HuH-7 (cell line): ENCODE measurements around the gene GARIN5A.

Experiments used
- DNase-seq: peaks from one replicate; pipeline ENCODE4 v3.0.0; 2011; ENCODE audit warnings: low spot score

GARIN5A gene

DNA sequence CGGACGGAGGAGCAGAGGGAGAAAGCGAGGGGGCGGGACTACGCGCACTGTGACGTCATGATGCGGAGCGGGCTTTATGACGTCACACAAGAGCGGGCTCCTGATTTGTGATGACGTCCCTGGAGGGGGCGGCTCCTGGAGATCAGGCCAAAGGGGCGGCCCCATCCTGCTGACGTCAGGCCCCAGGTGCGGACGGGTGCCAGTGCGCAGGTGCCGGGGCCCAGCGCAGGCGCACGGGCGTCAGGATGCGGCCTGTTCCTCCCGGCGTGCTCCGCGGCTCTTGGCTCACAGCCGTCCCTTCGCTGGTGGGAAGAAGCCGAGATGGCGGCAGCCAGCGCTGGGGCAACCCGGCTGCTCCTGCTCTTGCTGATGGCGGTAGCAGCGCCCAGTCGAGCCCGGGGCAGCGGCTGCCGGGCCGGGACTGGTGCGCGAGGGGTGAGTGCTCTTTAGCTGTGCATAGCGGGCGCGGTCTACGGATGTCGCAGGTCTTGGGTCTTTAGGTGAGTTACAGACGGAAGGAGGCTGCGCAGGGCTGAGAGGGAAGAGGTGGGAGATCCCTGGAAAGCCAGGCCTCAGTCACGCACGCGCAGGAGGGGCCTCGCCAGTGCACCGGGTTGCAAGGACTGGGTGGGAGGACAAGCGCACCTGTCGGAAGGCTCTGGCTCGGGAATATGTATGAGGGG lies at the start of gene GARIN5A, which contains the start of gene EMC10:
Gene GARIN5A, minus strand, starts transcription at position 625 of the 683 bp plus-strand sequence. Its CDS starts 460 bp downstream, at position 165.
Gene EMC10, plus strand, starts transcription at position 284 of the 683 bp plus-strand sequence. Its CDS starts 38 bp downstream, at position 322.
- no peak for DNase-seq

DNA sequence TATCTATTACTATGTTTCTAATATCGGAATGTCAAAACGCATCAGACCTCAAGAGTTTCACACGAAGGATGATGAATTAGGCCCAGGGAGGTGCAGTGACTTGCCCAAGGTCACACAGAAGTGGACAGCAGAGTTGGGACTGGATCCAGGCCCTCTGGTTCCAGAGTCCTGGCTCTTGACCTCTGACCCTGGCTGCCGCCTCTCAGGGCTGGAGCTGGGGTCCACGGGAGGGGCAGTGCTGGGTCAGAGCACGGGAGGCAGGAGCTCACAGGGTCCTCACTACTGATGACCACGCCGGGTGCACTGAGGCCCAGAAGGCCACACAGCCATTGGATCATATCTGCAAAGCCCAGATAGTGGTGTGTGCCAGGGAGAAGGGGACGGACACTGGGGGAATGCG lies 46.2 kb upstream of the GARIN5A start:
- DNase-seq = no peak

DNA sequence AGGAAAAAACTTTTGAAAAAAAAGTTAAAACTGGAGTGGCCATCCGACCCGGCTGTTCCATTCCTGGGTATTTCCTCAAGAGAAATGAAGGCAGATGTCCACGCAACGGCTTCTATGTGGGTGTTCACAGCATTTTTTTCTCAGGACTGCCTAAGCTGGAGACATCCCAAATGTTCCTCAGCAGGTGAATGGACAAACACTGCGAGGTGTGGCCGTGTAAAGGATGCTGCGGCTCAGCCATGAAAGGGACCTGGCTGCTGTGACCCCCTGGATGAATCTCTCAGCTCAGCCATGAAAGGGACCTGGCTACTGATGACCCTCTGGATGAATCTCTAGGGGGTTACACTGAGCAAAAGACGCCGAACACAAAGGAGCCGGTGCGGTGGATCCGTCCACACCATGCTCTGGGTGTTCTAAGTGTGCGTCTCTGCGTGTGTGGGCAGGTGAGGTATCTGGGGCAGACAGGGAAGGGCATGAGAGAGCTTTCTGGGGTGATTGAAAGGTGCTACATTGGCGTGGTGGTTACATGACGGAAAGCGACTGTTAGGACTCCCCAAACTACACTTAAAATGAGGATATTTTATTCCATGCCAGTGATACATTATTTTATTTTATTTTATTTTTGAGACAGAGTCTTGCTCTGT lies 44.3 kb upstream of the GARIN5A start:
- DNase-seq = no peak

DNA sequence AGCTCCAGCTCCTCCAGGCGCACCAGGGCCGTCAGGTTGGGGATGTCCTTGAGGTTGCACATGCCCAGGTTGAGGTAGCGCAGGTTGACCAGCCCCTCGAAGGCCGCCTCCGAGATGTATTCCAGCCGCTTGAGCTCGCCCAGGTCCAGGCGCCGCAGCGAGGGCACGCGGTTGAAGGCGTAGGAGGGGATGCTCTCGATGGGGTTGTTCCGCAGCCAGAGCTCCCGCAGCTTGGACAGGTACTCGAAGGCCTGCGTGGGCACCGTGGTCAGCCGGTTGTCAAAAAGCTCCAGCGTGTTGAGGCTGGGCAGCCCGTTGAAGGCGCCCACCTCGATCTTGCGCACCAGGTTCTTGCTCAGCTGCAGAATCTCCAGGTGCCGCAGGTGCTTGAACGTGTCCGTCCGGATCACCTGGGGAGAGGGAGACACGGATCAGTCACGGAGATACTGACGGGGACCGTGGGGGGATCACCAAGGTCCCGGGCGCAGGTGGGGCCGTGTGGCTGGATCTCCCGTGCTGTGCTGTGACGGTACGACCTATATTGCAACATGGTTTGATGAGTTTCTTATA lies 42.4 kb upstream of the GARIN5A start:
- no peak for DNase-seq

DNA sequence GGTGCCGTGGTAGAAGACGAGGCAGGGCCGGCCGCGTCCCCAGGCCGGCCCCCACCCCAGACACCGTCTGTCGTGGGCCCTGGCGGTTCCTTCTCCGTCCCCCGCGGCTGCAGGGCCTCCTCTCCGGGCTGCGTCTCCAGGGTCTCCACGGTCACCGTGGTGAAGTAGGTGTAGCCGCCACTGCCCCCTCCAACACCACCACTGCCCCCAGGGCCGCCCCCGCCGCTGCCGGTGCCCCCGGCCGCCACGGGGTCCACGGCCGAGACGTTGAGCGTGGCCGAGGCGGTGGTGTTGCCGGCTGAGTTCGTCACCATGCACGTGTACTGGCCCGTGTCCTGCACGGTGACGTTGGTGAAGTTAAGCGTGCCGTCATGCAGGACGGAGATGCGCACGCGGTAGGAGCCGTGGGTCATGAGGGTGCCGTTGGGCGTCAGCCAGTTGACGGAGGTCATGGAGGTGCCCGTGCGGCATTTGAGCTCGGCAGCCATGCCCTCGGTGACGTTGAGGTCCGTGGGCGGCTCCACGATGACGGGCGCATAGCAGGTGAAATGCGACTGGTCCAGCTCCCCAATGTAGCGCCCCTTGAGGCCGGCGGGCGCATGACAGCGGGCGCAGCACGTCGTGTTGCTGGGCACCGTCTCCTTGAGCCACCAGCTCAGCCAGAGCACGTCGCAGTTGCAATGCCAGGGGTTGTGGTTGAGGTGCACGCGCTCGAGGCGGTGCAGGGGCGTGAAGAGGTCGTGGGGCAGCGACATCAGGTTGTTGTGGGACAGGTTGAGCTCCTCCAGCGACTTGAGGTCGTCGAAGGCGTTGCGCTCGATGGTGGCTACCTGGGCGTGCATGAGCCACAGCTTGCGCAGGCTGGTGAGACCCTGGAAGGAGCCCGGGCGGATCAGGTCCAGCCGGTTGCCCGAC lies 41.7 kb upstream of the GARIN5A start:
- DNase-seq = no peak

DNA sequence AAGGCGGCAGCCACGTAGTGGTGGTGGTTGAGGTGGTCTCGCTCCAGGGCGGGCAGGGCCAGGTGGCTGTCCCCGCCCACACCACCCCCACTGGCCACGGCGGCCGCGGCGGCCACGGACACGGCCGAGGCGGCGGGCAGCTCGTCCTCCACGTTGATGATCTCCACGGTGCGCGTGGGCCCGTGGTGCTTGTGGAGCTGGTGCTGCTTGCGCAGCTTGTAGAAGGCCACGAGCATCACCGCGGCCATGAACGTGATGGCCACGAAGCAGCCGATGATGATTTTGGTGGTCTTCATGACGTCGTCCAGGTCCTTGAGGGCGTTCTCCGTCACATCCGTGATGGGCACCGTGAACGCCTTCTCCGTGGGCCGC lies 41.0 kb upstream of the GARIN5A start:
- DNase-seq = no peak

DNA sequence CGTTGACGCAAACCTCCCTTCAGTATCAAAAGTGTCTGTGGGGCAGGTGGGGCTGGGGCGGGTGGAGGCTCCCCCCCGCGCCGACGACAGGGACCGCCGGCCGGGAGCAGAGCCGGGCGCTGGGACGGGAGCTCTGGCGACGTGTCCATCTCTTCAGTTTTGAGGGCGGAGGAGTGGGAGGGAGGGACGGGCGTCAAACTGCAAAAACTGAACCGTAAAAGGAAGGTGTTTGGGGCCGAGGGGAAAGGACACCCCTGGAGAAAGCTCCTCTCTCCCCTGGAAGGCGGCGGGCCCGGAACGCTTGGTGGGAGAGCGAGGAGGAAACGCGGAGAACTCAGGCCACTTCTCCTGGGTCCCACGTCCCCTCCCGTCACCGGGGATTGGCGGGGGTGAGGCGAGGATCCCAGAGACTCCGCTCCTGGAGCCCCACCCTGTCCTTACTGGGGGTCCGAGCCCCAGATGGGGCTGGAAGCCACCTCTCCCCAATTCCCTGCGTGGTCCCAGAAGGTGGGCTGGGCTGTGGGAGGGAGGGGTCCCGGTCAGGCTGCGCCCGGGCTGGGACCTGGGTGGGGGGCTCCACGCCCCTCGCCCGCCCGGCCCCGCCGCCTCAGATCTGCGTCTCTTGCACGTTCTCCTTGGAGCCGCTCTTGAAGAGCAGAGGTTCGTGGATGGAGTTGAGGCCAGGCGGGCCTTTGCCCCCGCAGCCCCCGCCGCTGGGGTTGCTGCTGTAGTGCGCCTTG lies 40.5 kb upstream of the GARIN5A start:
- no peak for DNase-seq

DNA sequence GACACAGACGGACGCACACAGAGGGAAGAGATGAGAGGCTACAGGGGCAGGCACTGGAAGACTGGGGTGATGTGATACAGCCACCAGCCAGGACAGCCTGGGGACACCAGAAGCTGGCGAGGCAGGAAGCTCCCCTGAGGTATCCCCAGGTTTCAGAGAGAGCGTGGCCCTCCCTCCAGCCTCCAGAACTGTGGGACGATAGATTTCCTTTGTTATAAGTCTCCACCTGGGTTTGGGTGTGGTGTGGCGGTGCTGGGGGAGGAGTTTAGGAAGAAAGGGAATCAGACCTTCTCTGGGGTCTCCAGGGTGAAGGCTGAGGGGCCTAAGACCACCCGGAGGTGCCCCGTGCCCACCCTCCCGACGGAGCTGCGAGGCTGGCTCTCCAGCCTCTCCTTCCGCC lies 39.8 kb upstream of the GARIN5A start:
- no peak for DNase-seq

DNA sequence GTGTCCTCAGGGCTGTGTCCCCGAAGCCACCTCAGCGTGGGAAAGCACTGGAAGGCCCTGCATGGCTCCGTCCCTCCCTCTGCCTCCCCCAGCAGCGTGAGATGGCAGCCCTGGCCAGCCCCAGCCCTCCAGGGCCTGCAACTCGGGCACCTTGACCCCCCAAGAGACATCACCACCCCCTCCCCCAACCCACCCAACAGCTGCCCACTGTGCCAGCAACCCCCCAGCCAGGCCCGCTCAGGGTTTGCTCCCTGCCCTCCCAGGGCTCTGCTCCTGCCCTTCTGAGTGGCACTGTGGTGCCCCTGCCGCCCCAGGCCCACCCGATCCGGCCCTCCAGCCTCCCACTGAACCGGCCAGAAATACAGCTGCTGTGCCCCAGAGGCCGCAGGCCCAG lies 38.5 kb upstream of the GARIN5A start:
- no peak for DNase-seq

DNA sequence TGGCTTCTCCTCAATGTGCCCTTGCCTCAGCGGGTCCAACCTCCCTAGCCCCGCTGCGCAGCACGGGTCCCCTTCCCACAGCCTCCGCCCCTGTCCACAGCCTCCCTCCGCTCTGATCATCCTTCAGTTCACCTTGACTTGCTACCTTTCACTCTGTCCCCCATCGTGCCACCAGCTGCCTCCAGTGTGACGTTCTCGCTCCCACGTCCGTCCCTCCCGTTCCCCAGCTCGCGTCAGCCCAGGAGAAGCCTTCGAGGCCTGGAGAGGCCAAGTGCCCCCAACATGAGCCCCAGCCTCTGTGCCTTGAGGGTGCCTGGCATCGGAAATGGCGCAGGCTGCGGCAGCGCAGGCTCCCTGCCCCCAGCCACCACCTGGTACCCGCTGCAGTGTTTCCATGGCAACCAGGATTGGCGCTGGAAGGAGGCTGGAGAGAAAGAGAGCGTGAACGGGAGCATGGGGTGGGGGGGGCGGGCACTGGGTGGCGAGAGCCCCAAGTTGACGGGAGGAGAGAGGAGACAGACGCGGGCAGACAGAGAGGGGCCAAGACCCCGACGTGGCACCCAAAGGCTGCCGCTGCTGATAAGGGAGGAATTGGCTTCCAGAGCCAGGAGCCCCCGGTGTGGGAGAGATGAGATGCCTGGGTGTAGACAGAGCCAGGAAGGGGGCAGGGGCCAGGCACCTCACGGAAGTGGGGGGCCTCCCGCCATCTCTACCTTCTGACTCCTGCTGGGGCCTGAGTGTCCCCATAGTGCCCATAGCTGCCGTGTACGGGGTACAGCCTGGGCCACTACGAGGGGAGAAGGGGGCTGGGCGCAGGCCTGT lies 37.9 kb upstream of the GARIN5A start:
- no peak for DNase-seq

DNA sequence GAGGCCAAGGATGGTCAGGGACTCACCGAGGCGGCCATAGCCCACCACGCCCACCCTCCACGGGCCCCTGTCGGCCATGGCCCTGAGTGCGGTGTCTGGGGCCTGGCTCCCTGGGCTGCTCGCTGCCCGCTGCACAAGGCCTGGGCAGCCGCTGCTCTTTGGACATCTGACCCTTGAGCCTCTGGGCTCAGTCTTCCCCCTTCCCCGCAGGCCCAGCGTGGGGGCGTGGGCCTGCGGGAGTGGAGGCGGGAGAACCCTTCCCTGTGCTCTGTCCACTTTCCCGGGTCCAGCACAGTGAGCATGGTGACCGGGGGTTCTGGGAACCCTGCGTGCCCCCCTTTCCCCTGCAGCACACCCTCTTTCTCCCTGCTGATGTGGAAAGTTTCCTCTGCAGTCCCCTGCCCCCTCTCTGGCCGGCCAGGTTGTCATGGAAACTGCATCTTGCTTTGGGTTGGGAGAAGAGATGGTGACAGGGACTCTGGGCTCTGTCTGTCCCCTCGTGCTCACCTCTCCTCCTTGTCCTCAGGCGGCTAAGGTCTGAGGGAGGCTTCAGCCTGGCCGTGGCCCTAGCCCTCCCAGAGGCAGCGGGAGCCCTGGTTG lies 37.2 kb upstream of the GARIN5A start, which contains the start of gene ASPDH:
Gene ASPDH, minus strand, starts transcription at position 168 of the 600 bp plus-strand sequence. Its CDS starts 90 bp downstream, at position 78.
- no peak for DNase-seq

DNA sequence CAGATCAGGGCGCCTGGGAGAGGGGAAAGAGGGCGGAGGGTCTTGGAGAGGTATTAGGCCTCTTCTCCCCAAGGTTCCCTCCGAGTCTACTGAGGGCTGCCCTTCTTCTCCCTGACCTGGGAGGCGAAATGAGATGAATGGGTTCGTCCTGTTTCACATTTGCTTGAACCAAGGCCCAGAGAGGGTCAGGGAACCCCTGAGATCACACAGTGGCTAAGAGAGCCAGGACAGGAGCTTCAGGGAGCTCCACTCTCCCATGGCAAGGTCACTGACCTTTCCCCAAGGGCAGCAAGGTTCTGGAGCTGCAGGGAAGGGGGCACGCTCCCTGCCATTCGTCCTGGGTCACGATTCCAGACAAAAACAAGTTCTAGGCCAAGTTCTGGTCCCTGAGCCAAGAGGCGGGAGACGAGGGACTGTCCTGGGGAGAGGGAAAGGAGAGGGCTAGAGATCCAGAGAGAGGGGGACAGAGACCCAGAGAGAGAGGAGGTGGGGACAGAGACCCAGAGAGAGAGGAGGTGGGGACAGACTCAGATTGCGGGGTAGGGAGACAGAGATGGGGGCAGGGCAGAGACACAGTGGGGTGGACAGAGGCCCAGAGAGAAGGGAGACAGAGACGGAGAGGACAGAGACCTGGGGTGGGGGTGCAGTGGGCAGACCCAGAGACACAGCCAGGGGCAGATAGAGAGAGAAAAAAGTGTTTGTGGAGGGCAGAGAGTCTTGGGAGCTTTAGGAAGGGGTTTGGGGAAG lies 36.5 kb upstream of the GARIN5A start:
- no peak for DNase-seq

DNA sequence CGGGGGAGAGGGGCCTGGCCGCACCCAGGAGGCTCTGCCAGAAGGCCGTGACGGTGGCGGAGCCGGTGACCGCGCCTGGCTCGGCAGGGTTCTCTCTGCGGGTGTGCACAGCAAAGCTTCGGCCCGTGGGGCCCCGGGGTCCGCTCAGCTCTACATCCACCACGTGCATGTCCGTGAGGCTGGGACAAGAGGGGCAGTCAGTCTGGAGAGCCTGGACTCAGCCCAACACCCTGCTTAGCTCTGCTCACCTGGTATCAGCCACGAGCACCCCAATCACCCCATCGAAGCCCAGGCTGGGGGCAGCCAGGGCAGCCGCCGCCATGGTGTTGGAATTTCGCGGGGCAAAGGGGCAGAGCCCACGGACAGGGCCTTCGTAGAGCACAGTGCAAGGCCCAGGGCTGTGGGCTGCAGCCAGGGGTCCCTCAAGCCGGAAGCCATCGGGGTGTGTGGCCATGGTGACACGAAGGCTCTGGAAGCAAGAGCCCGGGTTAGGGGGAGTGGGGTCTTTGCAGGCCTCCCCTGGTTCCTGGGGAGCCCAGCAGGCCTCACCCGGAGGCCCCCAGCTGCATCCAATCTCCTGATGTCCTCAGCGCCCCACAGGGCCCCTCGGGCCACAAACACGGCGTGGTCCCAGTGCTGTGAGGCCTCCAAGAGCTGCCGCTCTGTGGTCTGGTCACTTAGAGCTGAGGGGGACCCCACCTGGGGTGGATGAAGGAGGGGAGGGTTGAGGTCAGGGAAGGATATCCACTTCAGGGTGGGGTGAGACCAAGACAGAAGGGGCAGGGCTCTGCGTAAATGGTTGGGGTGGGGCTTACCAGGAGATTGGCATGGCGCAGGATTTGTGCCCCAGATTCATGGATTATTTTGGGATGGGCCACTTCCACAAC lies 35.7 kb upstream of the GARIN5A start:
- no peak for DNase-seq

DNA sequence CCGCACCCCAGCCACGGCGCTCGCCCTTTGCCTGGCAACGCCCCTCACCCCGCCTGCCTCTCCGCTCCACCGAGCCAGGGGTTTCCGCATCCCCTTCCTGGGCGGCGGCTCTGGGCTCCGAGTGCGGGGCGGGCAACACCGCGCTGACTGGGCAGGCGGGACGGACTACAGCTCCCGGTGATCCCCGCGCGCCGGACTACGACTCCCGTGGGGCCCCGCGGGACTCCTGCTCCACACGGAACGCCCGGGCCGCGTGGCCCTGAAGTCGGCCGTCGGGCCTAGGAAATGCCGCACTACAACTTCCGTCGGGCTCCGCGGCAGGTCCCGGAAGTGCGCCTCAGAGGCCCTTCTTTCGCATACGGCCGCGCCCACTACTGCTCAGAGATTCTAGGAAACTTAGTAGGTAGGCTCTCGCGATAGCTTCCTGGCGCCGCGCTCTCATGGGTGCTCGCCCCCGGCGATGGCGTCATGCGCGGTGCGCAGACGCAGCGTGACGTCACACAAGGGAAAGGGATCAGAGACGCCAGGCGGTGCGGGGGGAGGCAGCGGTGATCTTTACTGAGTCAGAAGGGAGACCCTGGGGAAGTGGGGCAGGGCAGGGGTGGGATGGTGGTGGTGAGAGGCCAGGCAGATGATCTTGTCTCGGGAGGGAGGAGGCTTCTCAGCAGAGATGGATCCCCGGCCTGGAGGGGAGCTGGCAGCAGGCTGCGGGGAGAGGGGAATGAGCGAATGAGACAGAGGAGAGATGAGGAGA lies 34.6 kb upstream of the GARIN5A start, which contains the start of gene JOSD2:
Gene JOSD2, minus strand, starts transcription at position 123 of the 754 bp plus-strand sequence. CDS start 760 bp downstream, outside the sequence.
- peak; percentile 92 for DNase-seq

DNA sequence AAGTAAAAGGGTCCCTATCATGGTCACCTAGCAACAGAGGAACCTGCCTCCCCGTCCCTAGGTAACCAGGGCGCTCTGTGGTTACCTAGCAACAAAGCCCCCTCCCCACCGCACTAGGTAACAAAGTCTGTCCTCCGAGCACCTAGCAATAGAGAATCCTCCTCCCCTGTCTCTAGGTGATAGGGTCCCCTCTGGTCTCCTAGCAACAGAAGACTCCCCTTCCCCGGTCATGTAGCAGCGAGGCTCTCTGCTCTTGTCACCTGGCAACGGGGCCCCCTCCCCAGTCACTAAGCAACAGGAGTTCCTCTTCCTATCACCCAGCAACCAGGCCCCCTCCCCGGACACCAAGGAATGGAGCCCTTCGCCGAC lies 34.0 kb upstream of the GARIN5A start:
- DNase-seq = no peak

DNA sequence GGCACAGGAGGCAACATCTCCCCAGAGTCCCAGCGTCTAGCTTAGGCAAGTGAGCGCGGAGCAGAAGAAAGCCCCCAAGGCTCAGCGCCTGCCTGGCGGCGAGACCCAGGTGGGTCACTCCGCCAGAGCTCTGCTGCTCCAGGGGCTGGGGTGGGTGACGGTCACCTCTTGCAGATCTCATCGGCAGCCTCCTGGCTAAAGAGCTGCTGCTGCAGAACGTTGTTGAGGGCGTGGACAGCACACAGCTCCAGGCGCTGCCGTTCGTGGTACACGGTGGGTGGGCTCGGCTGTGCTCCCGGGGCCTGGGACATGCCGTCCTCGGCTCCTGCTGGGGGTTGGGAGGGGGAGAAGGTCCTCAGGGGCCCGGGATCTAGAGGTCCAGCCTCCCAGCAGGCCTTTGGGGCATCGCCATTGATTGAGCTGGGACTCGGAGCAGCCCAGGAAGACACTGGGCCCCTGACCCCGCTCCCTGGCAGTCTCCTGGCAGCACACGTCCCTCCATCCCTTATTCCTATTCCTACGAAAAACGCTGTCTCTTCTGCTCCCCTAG lies 33.5 kb upstream of the GARIN5A start:
- DNase-seq = no peak

DNA sequence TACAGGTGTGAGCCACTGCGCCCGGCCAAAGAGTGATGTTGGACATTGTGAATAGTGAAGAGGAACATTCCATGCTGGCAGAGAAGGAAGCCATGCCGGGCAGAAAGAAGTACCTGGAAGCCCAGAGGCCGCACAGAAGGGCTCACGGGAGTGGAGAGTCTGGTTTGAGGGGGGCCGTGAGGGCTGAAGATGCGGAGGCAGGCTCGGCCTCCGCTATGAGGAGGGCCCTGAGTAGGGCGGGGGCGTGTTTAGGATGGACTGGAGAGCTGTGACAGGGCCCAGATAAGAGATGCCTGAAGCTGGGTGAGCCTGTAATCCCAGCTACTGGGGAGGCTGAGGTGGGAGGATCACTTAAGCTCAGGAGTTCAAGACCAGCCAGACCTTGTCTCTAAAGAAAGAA lies 32.7 kb upstream of the GARIN5A start:
- no peak for DNase-seq
